ENCODE results near the gene ZNF782.

- TF ChIP-seq POLR2AphosphoS5 (IDR thresholded peaks at IDR 0.05) (no peak), CTCF (IDR thresholded peaks at IDR 0.05) (no peak), POLR2A (IDR thresholded peaks at IDR 0.05) (no peak)
These were observed 76.9 kb downstream of the ZNF782 start for GRCh38 chr9:96777426-96777864.
